NCI-H1436 (cell line): Measurements from ENCODE around the gene PROCA1.

ENCODE experiments used
- DNase-seq: peaks from one replicate; lab custom pipeline; 2025; lab: John Stamatoyannopoulos, UW

PROCA1 gene

GRCh38 chr17:28707339-28707720 is 4.4 kb downstream of the PROCA1 start:
- no peak for DNase-seq

- DNase-seq: no peak
Measured at GRCh38 chr17:28706471-28707338, 5.0 kb downstream of the PROCA1 start.

DNA sequence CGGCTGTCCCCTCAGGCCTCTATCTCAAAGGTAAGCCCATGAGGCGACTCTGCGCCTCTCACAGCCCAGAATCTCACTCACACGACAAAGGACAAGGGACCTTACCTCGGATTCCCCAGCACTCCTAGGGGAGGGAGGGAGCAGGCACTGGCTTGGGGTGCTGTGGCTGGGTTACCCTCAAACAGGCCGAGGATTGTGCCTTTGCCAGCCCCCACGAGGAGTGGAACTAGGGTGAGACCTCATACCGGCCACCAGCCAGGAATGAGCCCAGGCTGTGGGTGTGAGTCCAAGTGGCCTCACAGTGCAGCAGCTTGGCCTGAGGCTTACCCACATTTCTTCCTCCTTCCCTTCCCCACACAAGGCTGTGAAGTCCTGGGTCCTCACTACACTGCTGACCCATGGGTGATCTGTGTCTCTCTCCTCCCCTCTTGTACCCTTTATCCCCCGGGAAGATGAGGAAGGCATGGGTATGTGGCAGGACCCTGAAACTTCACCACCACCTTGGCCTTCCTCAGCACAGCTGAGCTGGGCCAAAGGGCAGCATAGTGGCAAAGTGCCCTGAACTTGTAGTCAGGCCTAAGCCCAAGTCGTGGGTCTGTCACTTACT is 5.9 kb downstream of the PROCA1 start:
- DNase-seq: no peak

- DNase-seq: no peak
Measured at GRCh38 chr17:28705074-28705659, 6.5 kb downstream of the PROCA1 start.

DNA sequence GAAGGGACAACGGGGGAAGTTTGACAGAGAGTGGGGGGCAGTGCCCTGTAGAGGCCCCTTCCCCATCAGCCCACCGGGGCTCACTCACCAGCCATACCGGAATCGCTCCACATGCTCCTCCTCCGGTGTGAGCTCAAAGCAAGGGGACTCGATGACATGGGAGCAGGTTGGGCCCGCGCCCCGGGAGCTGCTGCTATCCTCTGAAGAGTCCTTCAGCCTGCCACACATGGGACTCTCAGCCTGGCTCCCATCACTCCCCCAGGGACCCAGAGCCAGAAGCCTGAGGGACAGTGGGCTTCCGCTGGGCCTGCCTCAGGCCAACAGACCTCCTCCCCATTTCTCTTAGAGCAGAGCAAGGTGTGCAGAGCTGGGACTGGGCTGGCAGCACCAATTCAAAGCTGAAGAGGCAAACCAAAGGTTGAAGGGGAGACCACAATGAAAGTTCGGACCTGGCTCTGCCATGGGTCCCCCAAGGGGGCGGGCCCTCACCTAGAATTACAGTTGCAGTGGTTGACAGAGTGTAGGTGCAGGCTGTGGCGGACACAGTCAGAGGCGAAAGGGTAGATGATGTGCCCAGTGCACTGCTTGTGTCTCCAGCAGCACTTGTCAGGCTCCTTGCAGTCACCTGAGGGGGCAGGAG is 7.3 kb downstream of the PROCA1 start:
- DNase-seq: no peak

DNA sequence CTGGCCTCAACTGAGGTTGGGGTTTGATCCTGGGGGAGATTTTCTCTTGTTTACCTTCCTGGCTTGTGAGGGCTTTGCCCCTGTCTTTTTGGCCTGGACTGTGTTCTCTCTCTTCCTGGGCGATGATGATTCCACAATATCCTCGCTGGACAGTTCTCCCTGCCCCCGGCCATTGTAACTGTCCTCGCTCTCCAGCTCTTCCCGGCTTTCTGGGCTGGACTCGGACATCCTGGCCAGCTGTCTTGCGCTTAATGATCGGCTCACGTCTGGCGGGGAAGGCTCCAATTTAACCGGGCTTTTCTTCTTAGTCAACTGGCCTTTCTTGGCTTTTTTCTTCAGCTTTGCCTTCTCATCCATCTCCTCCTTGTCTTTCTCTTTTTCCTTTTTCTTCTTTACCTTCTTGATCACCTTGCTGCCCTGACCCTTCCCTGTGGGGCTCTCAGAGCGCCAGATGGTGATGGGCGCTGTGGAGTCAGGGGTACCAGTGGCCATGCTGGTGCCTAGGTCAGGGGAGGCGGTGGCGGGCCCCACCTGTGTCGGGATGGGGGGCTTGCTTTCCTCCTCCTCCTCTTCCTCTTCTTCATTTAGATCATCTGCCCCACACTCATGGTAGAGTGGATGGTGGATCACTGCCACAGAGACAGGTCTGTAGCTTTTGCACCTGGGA is 8.0 kb downstream of the PROCA1 start:
- DNase-seq: no peak

GRCh38 chr17:28702752-28703150 is 8.9 kb downstream of the PROCA1 start:
- DNase-seq: no peak

DNA sequence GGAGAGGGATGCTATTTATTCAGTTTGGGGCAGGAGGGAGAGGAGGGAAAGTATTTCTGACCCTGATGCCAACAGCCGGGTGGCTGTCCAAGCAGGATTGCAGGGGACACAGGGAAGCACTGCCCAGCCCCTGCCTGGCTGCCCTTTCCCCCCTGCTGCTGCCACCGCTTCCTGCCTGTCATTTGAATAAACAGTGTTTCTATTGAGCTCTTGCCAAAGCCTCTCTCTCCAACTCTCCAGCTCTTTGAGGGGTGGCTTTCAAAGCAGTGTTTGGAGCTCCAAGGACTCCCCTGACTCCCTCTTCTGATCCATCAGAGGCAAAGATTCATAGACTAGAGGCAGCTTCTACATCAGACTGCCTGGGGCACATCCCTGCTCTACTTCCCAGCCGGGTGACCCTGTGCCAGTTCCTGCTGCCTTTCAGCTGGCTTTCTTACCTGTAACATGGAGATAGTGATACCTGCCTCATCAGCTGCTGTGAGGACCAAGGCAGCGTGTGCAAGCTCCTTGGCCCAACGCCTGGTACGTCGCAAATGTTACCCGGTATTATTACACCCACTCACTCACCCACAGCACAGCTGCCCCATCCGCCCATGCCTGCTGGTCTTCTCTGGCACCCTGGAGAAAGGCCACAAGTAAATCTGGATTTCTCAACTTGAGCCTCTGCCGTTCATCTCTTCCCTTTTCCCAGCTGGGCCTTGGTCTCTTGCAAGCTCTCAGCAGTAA is 9.5 kb downstream of the PROCA1 start:
- no peak for DNase-seq

- no peak for DNase-seq
Measured at GRCh38 chr17:28700830-28701492, 10.7 kb downstream of the PROCA1 start.

DNA sequence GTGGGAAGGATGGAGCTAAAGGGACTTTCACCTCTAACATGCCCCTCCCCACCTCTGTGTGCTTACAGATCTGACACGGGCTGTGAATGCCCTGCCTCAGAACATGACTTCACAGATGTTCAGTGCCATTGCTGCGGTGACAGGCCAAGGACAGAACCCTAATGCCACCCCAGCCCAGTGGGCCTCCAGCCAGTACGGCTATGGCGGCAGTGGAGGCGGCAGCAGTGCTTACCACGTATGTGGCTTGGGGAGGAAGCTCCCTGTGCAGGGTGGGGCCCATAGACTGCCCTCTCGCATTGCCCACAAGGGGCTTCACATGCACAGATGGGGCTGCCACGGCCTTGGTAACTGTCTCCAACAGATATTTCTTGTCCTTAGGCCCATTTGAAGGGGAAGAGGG is 11.4 kb downstream of the PROCA1 start:
- no peak for DNase-seq

- no peak for DNase-seq
Measured at GRCh38 chr17:28698253-28698941, 13.3 kb downstream of the PROCA1 start.

DNA sequence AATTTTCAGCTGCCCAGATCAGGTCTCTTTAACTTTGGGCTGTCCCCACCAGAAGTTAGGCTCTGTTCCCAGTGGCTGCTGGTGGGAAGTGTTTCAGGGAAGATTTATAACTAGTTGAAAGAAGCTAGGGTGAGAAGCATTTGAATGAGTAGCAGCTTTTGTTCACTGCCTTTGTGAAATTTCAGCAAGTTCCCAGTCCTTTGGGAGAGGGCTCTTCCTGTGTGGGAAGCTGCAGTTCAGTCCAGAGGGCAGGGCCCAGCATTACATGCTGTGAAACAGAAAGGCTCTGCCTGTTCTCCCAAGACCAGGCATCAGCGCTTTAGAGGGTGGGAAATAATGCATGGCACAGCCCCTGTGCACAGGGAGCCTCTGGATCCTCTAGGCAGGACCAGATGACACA is 17.8 kb downstream of the PROCA1 start:
- DNase-seq: no peak

- DNase-seq: no peak
Measured at GRCh38 chr17:28689011-28689410, 22.7 kb downstream of the PROCA1 start.

DNA sequence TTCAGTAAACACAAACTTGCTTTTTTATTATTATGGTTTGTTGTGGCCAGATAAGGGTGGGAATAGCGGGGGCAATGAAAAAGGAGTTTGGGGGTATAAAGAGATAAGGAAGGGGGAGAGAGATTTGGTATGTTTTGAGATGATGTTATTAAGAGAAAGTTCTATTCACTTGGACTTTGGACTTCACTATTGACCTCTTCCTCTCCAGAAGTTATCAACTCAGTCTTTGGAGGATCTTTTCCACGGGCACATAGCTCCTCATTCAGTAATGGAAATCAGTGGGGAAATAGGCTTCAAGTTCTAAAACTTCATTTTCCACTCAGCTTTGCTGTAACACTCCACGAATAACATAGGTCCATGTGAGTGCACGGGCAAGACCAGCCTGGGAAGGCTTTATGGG is 23.2 kb downstream of the PROCA1 start:
- DNase-seq: no peak

GRCh38 chr17:28686296-28686695 is 25.4 kb downstream of the PROCA1 start:
- no peak for DNase-seq

- no peak for DNase-seq
Measured at GRCh38 chr17:28685366-28685765, 26.3 kb downstream of the PROCA1 start.

- no peak for DNase-seq
Measured at GRCh38 chr17:28684963-28685362, 26.7 kb downstream of the PROCA1 start.

GRCh38 chr17:28682655-28683054 is 29.0 kb downstream of the PROCA1 start:
- DNase-seq: no peak

DNA sequence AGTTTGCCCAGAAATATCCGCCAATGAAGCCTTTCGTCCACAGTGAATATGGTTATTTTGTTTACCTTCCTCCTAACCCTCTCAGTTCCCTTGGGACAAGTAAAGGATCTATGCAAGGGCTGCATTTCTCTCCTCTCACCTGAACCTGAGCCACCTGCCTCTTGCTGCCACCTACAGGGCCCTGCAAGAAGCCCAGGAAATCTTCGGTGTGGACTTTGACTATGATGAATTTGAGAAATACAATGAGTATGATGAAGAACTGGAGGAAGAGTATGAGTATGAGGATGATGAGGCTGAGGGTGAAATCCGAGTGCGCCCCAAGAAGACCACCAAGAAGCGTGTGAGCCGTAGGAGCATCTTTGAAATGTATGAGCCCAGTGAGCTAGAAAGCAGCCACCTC is 35.7 kb downstream of the PROCA1 start:
- peak; percentile 43 for DNase-seq

DNA sequence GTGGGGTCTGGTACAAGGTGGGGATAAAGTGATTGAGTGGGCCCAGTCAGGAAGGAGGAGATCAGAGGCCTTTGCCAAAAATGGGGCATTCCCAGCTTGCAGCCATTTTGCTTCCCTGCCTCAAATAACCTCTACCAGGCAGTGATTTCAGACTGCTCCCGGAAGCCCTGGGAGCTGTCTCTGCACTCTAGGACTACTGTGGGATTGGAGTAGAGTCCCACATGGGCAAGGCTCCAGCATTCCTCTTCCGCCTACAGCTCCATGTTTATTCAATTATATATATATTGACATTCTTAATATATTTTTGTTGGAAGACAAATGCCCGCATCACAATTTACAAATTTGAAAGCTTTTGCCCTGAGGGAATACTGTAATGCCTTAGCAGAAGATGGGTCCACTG is 36.2 kb downstream of the PROCA1 start:
- DNase-seq: no peak
